HFF-Myc (cell line): ENCODE measurements around the gene E2F1.
"Not testable (repeated sequence)": the region's sequence is repeated elsewhere in the genome, so short reads cannot be mapped to it uniquely, and the experiment has no call there.

Experiments used
- DNase-seq: peaks from one replicate; pipeline ENCODE4 v3.0.0-alpha.2; 2011; ENCODE audit warnings: low read depth; ENCODE audit errors: extremely low read depth
- H3K4me3 ChIP-seq: replicated peaks from 2 replicates; pipeline ENCODE4 v1.5.1; 2011; ENCODE audit warnings: low read depth, mild to moderate bottlenecking, control low read depth, low read length
- TF ChIP-seq, protein P1 (sequence below): IDR thresholded peaks from 2 replicates; pipeline ENCODE4 v1.5.1; 2012; ENCODE audit warnings: mild to moderate bottlenecking, low read depth, low read length, control low read depth; ENCODE audit errors: missing control alignments

Gene E2F1

DNA sequence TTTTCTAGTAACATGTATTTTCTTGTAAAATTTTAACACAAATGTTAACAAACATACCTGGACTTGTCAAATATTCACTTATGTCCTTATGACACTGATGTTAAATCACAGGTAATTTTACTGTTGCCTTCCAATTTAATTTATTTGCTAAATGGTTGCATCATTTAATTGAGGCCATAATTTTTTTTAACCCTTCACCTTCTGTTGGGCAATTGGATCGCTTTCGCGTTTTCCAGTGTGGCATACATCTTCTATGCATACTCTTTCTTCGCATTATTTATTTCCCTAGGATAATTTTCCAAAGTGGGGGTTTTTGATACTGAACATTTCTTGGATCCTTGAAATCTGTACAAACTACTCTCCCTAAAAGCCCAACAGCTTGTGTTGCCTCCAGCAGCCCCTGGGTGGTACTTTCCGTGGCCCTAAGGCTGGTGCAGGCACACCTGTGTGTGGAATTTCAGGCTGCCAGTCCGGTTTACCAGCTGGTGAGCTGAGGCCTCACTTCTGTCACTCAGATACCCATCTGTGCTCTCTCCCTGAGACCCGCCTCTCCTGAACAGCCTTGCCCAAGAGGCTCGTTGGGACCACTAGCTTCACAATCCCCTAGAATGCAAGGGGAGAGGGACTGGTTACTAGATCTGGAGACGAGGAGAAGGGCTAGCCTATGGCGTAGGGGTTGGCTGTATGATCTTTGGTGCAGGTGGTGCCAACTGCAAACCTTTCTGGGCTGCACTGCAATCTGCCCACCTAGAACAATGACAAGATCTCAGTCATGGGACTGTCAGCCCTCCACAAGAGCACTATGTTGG lies 35.2 kb downstream of the E2F1 start:
- no peak overlapping the region for H3K4me3 ChIP-seq
- TF ChIP-seq, protein P1, sequence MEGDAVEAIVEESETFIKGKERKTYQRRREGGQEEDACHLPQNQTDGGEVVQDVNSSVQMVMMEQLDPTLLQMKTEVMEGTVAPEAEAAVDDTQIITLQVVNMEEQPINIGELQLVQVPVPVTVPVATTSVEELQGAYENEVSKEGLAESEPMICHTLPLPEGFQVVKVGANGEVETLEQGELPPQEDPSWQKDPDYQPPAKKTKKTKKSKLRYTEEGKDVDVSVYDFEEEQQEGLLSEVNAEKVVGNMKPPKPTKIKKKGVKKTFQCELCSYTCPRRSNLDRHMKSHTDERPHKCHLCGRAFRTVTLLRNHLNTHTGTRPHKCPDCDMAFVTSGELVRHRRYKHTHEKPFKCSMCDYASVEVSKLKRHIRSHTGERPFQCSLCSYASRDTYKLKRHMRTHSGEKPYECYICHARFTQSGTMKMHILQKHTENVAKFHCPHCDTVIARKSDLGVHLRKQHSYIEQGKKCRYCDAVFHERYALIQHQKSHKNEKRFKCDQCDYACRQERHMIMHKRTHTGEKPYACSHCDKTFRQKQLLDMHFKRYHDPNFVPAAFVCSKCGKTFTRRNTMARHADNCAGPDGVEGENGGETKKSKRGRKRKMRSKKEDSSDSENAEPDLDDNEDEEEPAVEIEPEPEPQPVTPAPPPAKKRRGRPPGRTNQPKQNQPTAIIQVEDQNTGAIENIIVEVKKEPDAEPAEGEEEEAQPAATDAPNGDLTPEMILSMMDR, result no peak
- DNase-seq, result no peak

DNA sequence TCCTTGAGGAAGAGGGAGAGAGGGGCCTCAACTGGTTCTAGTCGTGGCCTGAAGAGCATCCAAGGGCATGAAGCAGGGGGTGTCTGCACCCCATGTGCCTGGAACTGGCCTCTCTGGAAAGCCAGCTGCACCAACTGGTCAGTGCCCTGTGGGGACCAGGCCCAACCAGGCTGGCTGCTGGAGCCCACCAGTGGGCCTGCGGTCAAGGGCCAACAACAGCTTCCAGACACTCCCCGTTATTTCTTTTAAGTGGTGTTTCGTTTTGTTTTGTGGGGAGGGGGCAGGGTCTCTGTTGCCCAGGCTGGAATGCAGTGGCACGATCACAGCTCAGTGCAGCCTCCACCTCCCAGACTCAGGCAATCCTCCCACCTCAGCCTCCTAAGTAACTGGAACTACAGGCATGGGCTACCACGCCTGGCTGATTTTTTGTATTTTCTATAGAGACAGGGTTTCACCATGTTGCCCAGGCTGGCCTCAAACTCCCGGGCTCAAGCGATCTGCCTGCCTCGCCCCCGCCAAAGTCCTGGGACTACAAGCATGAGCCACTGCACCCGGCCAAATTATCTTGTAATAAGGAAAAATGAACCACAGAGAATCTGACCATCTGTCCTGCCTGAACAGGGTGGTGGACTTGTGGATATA lies 36.0 kb downstream of the E2F1 start:
- no peak overlapping the region for H3K4me3 ChIP-seq
- DNase-seq, result no peak
- TF ChIP-seq, protein P1, result no peak

DNA sequence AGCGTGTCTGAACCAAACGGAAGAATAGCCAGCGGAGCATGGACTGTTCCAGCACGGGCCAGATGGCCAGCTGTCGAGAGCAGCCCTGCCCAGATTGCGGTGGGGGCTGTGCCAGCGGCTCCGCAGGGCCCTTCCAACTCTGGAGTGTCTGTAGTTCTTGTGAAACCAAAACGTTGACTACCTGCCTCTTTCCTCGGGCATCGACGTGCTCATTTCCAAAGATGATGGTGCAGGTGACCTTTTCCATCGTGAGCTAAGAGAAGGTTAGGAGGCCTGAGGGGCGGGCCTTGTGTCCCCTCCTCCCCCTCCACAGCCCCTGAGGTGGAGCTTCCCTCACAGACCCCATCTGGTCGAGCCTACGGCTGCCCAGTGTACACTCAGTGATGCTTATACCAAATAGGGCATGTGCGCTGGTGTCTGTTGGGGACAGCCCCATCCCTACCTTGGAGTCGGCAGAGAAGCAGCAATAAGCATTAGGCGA lies 36.9 kb downstream of the E2F1 start:
- TF ChIP-seq, protein P1, result no peak
- no peak overlapping the region for H3K4me3 ChIP-seq
- DNase-seq, result no peak

DNA sequence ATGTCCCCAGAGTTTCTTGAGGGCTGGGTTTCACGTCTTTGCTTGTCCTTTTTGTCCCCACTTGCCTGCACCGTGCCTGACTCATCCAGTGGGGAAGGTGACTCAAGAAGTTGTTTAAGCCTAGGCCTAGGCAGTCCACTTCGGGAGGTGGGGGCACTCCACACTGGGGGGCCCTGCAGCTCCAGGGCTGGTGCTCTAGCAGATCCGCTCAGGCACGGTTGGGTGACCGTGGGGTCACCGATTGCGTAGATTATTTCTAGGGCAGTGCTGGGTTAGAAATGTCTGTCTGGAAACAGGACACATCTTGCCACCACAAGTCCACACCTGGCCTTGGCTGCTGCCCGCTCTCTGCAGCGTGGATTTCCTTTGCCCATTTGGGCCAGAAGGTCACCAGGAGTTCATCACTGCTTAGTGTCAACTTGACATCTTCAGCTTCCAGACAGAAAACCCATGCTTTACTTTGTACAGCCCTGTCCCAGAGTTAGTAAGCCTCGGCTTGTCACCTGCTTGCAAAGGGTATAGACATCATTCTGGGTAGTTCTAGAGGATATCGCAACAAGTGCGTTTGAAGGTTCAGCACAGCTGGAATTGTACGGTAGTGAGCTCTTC lies 37.7 kb downstream of the E2F1 start:
- H3K4me3 ChIP-seq, result no peak overlapping the region
- TF ChIP-seq, protein P1, result no peak
- no peak for DNase-seq

DNA sequence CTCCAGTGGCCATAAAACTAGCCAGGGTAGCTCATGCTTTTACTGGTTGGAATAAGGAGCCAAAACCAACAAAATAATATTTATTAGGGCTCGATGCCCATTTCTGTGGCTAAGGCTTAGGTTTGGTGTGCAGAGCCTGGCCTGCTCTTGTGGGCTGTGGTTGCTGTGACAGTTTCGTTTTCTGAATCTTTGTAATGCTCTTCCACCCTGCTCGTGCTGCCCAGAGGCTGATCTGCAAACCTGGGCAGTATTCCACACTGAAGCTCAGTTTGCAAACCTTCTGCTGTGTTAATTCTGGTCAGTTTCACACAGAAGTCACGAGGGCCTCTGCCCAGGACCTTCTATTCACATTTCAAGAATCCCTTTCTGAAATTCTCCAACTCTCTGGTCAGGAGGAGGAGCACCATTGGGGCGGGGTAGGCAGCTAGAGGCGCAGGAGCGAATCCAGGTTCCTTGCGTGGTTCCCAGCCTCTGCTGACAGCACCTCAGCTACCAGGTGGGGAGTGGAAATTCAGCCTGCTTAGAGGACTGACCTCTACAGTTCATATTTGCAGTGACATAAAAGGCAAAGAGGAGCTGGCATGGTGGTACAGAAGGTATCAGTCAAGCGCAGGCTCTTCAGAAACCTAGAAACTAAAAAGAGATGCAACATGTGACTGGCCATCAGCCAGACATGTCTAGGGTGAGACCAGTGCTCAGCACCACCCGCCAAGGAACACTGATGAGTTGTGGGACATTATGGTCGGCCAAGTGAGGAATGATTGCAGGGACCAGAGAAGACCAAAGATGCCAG lies 38.4 kb downstream of the E2F1 start:
- TF ChIP-seq, protein P1, result no peak
- DNase-seq, result no peak
- no peak overlapping the region for H3K4me3 ChIP-seq

DNA sequence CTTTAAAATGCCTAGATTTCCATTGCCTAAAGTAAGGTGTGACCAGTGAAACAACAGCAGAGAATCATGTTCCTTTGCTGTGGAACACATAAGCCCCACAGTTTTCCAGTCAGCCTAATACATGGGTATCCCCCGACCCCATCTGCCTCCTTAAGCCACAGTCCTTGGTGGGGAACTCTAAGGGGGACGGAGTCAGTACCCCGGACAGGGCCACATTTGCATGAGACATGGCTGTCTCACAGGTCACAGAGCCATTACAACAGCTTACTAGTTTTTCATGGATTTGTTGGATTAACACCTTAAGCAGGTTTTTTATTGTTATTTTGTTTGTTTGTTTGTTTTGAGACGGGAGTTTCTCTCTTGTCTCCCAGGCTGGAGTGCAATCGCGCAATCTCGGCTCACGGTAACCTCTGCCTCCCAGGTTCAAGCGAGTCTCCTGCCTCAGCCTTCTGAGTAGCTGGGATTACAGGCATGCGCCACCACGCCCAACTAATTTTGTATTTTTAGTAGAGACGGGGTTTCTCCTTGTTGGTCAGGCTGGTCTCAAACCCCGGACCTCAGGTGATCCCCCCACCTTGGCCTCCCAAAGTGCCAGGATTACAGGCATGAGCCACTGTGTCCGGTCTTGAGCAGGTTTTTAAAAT lies 39.1 kb downstream of the E2F1 start:
- not testable (repeated sequence) for DNase-seq, H3K4me3 ChIP-seq
